ENCODE data around the gene ACADL.

The ACADL gene

GRCh38 chr2:210224941-210225672 lies at the start of gene ACADL:
Gene ACADL (minus strand): TSS chr2:210225447. CDS start chr2:210225263, 184 bp downstream.
- DNase-seq (ENCODE audit: low spot score): peak; percentile 81

GRCh38 chr2:210271300-210271699 lies 46.1 kb upstream of the ACADL start:
- no peak for DNase-seq (ENCODE audit: low spot score)

- peak; percentile 13 for DNase-seq (ENCODE audit: low spot score)
Observed at GRCh38 chr2:210269148-210269547, 43.9 kb upstream of the ACADL start.

GRCh38 chr2:210268281-210268680 lies 43.0 kb upstream of the ACADL start:
- no peak for DNase-seq (ENCODE audit: low spot score)

GRCh38 chr2:210267698-210268097 lies 42.5 kb upstream of the ACADL start:
- no peak for DNase-seq (ENCODE audit: low spot score)

GRCh38 chr2:210264282-210264681 lies 39.0 kb upstream of the ACADL start:
- DNase-seq (ENCODE audit: low spot score): no peak

GRCh38 chr2:210263841-210264240 lies 38.6 kb upstream of the ACADL start:
- DNase-seq (ENCODE audit: low spot score): no peak

- DNase-seq (ENCODE audit: low spot score): no peak
Observed at GRCh38 chr2:210262036-210262435, 36.8 kb upstream of the ACADL start.

GRCh38 chr2:210259687-210260086 lies 34.4 kb upstream of the ACADL start:
- DNase-seq (ENCODE audit: low spot score): no peak

- DNase-seq (ENCODE audit: low spot score): peak; percentile 8
Observed at GRCh38 chr2:210252699-210253606, 27.7 kb upstream of the ACADL start.

GRCh38 chr2:210250622-210251021 lies 25.4 kb upstream of the ACADL start:
- DNase-seq (ENCODE audit: low spot score): no peak

- no peak for DNase-seq (ENCODE audit: low spot score)
Observed at GRCh38 chr2:210233487-210233886, 8.2 kb upstream of the ACADL start.

GRCh38 chr2:210230984-210231383 lies 5.7 kb upstream of the ACADL start:
- no peak for DNase-seq (ENCODE audit: low spot score)

GRCh38 chr2:210230518-210230917 lies 5.3 kb upstream of the ACADL start:
- no peak for DNase-seq (ENCODE audit: low spot score)

GRCh38 chr2:210228586-210228985 lies 3.3 kb upstream of the ACADL start:
- no peak for DNase-seq (ENCODE audit: low spot score)

- DNase-seq (ENCODE audit: low spot score): no peak
Observed at GRCh38 chr2:210227290-210228088, 2.2 kb upstream of the ACADL start.

GRCh38 chr2:210226223-210226622 lies 976 bp upstream of the ACADL start:
- DNase-seq (ENCODE audit: low spot score): no peak

GRCh38 chr2:210224591-210224940 lies 681 bp downstream of the ACADL start:
- no peak for DNase-seq (ENCODE audit: low spot score)

GRCh38 chr2:210215120-210215519 lies 10.1 kb downstream of the ACADL start:
- peak; percentile 8 for DNase-seq (ENCODE audit: low spot score)

GRCh38 chr2:210210185-210210584 lies 15.1 kb downstream of the ACADL start:
- no peak for DNase-seq (ENCODE audit: low spot score)

- DNase-seq (ENCODE audit: low spot score): no peak
Observed at GRCh38 chr2:210207929-210208328, 17.3 kb downstream of the ACADL start.

GRCh38 chr2:210203558-210203957 lies 21.7 kb downstream of the ACADL start:
- DNase-seq (ENCODE audit: low spot score): no peak

Measured in iPS-NIHi11 (cell line).